Calu3 (cell line): Measurements from ENCODE around the gene ROCK1. TPM values are rescaled to one million over a fixed set of nuclear protein-coding genes. Genes with fewer than 3 reads are reported as not detected.
A peak's percentile ranks its signal among the peaks of the same experiment; 100 is the strongest.

Experiments
- BruUV-seq: library from RNA; stranded (reverse); fragments of 400-500 nt; replicated peaks from 2 replicates; lab custom pipeline; 2021; lab: Mats Ljungman, UMichigan
- CTCF ChIA-PET: fragments of 300-600 bp; sonication (Branson Sonifier 250); formaldehyde crosslinking; loops from one replicate; lab custom pipeline; 2022; ENCODE audit warnings: antibody characterized with exemption; lab: Charles Lee
- DNase-seq: peaks from one replicate; pipeline ENCODE4 v3.0.0; 2022
- H3K27ac Mint-ChIP-seq: one replicate; pipeline ENCODE4 v1.8.0; 2022; ENCODE audit warnings: mixed read lengths; ENCODE audit not compliant: unreplicated experiment
- H3K27me3 Mint-ChIP-seq: one replicate; pipeline ENCODE4 v1.8.0; 2022; ENCODE audit warnings: mixed read lengths; ENCODE audit not compliant: unreplicated experiment
- H3K36me3 Mint-ChIP-seq: one replicate; pipeline ENCODE4 v1.8.0; 2022; ENCODE audit warnings: mild to moderate bottlenecking, moderate library complexity, mixed read lengths; ENCODE audit not compliant: insufficient read depth, unreplicated experiment
- H3K4me1 Mint-ChIP-seq: one replicate; pipeline ENCODE4 v1.8.0; 2022; ENCODE audit warnings: mild to moderate bottlenecking, low read depth, mixed read lengths; ENCODE audit not compliant: unreplicated experiment
- H3K4me3 Mint-ChIP-seq: one replicate; pipeline ENCODE4 v1.8.0; 2022; ENCODE audit warnings: mild to moderate bottlenecking, low read depth, moderate library complexity, mixed read lengths; ENCODE audit not compliant: unreplicated experiment
- H3K9me3 Mint-ChIP-seq: one replicate; pipeline ENCODE4 v1.8.0; 2022; ENCODE audit warnings: low read depth, mixed read lengths; ENCODE audit not compliant: unreplicated experiment
- CTCF ChIP-seq: fragments of 200-600 bp; IDR thresholded peaks from one replicate; pipeline ENCODE4 v1.8.0; 2022; ENCODE audit warnings: antibody characterized with exemption; ENCODE audit not compliant: unreplicated experiment
- intact Hi-C: fragments of 100-400 bp; cut with micrococcal nuclease; formaldehyde crosslinking; loops from one replicate; pipeline ENCODE4 v1.10.0; 2022; ENCODE audit not compliant: unreplicated experiment
- total RNA-seq: library from RNA; stranded (reverse); gene quantifications from 2 replicates; pipeline ENCODE4 v1.2.3, GENCODE V29; 2022

Gene ROCK1
- total RNA-seq, 1 experiment from 2014 or later, result 50.9 TPM

GRCh38 chr18:21073180-21073579 is 38.4 kb downstream of the ROCK1 start:
- Mint-ChIP-seq H3K27ac (no peak overlapping the region), H3K36me3 (peaks cover 5% of the 10 kb centered on the region), H3K4me3 (no peak overlapping the region), H3K9me3 (no peaks in the 10 kb centered on the region), H3K27me3 (no peaks in the 10 kb centered on the region), H3K4me1 (peaks cover 44% of the 10 kb centered on the region)
- no TSS peak for BruUV-seq
- no peak for DNase-seq
- TF ChIP-seq CTCF, result no peak
- CTCF ChIA-PET, result no interaction called here
- intact Hi-C loops, result loop anchor here (5.0 to 10.0 kb wide), 2 partner anchors 98 to 109 kb away; no protein-coding TSS in a partner anchor

- BruUV-seq, result no TSS peak
- peaks cover 31% of the 10 kb centered on the region for H3K4me1 Mint-ChIP-seq
These were observed 40.5 kb downstream of the ROCK1 start for GRCh38 chr18:21071071-21071470.

GRCh38 chr18:21069468-21069867 is 42.1 kb downstream of the ROCK1 start:
- BruUV-seq, result TSS peak; percentile 16

More at GRCh38 chr18:21071071-21071470, 40.5 kb downstream of the ROCK1 start:
- no peaks in the 10 kb centered on the region for H3K27me3 Mint-ChIP-seq
- no peak overlapping the region for H3K4me3 Mint-ChIP-seq
- intact Hi-C loops, result loop anchor here (5.0 to 10.0 kb wide), 2 partner anchors 96 to 111 kb away; no protein-coding TSS in a partner anchor
- no peak overlapping the region for H3K27ac Mint-ChIP-seq
- CTCF ChIA-PET, result no interaction called here
- peaks cover 5% of the 10 kb centered on the region for H3K36me3 Mint-ChIP-seq
- no peak for TF ChIP-seq CTCF
- no peak for DNase-seq
- no peaks in the 10 kb centered on the region for H3K9me3 Mint-ChIP-seq

GRCh38 chr18:21064347-21064746 is 47.3 kb downstream of the ROCK1 start:
- Mint-ChIP-seq H3K27ac (no peak overlapping the region), H3K4me1 (no peaks in the 10 kb centered on the region), H3K9me3 (no peaks in the 10 kb centered on the region), H3K27me3 (no peaks in the 10 kb centered on the region), H3K36me3 (no peaks in the 10 kb centered on the region), H3K4me3 (no peak overlapping the region)
- intact Hi-C loops, result loop anchor here (5.0 kb wide), 1 partner anchor 38 kb away; no protein-coding TSS in a partner anchor
- CTCF ChIA-PET, result no interaction called here
- no peak for DNase-seq
- TF ChIP-seq CTCF, result no peak
- no TSS peak for BruUV-seq

More at GRCh38 chr18:21069468-21069867, 42.1 kb downstream of the ROCK1 start:
- H3K9me3 Mint-ChIP-seq, result no peaks in the 10 kb centered on the region
- no peaks in the 10 kb centered on the region for H3K36me3 Mint-ChIP-seq
- DNase-seq, result no peak
- no peak overlapping the region for H3K27ac Mint-ChIP-seq
- no peaks in the 10 kb centered on the region for H3K27me3 Mint-ChIP-seq
- no peak for TF ChIP-seq CTCF
- H3K4me3 Mint-ChIP-seq, result no peak overlapping the region
- intact Hi-C loops, result no loop called here
- CTCF ChIA-PET, result no interaction called here
- peaks cover 15% of the 10 kb centered on the region for H3K4me1 Mint-ChIP-seq
